D341Med (cell line): ENCODE measurements around the gene NFATC1.
"Not testable (repeated sequence)": the region's sequence is repeated elsewhere in the genome, so short reads cannot be mapped to it uniquely, and the experiment has no call there.

Source experiments
- DNase-seq: peaks from one replicate; pipeline ENCODE4 v3.0.0; 2012; ENCODE audit warnings: low spot score

NFATC1 gene

GRCh38 chr18:79490626-79491041 is 94.9 kb downstream of the NFATC1 start:
- no peak for DNase-seq

- no peak for DNase-seq
These were observed 95.4 kb downstream of the NFATC1 start for GRCh38 chr18:79491081-79491551.

GRCh38 chr18:79493211-79493800 is 97.6 kb downstream of the NFATC1 start:
- DNase-seq: no peak

DNA sequence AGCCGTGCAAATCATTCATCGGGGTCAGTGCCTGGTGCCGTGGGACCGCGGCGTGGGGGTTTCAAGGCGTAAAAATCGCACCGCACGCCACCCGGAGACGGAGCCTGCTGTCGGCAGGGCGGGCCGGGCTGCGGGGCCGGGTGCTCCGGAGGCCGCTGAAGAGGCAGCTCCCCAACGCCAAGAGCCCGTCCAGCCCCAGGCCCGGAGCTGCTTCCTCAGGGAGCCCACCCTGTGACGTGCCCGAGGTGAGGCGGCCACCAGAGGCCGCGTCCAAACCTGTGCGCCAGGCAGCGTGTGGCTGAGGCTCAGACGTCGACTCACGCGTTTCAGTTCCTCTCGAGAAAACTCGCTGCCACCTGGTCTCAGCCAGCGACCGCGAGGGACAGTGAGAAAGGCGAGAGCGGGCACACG is 98.1 kb downstream of the NFATC1 start:
- no peak for DNase-seq

DNA sequence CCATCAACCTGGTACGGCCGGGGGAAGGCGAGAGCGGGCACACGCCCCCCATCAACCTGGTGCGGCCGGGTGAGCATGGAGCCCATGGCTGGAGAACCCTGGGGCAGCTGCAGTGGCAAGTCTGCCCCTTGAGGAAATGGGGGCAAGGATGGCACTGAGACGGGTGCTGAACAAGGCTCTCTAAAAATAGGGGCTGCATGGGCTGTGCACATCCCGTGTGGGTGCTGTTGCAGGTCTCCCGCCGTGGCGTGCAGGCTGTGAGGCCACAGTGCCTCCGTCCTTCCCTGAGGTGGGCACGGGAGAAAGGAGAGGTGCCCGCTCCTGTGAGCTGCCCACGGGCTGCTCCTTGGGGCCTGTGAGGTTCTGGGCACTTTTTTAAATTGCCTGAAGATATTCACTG is 99.2 kb downstream of the NFATC1 start:
- DNase-seq: no peak

- DNase-seq: no peak
These were observed 99.9 kb downstream of the NFATC1 start for GRCh38 chr18:79495591-79496071.

GRCh38 chr18:79496237-79496977 is 100.7 kb downstream of the NFATC1 start:
- DNase-seq: no peak

DNA sequence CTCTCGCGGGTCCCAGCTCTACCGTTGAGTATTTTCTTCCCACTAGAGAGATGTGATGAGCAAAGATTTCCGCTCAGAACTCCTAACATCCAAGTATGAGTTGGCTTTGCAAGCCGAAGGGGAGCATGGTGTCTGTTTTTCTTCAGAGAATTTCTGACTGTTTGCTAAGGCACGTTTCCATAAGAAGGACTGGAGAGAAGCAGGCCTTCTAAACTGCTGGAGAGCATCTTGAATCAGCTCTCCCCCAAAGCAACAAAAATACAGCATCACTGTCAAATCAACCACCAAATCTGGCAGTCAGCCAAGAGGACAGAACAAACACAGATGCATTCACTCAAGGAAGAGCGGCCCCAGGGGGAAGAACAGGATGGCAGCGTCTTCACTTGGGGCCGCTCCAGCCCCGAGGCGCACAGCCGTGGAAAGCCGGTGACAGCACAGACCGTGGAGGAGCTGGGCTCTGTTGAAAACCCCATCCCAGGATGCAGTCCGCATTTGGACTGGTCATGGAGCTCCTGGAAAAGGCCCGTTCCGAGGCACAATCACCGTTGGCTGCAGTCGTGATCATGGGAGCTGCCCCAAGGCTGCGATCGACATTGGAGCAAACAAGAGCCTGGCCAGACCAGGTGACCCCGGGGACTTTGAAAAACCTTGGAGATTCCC is 101.4 kb downstream of the NFATC1 start:
- DNase-seq: no peak

DNA sequence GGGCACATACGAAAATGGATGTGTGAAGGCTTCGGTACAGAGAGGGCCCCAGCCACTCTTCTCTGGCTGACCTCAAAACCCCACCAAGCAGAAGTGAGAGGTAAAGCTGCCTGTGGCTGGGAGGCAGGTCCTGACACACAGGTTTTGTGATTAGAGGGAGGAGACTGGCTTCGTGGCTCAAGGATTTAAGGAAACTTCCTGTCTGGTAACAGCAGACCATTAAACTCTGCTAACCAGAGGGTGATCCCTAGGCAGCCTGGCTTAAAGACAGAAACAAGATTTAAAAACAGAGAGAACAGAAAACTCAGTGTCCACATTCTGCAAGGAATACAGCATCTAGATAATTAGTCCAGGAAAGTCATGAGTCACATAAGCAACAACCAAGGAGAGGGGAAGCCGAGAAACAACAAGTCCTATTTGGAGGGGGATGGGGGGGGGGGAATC is 101.9 kb downstream of the NFATC1 start:
- no peak for DNase-seq

- no peak for DNase-seq
These were observed 102.9 kb downstream of the NFATC1 start for GRCh38 chr18:79498662-79499061.

- no peak for DNase-seq
These were observed 105.3 kb downstream of the NFATC1 start for GRCh38 chr18:79501006-79501405.

DNA sequence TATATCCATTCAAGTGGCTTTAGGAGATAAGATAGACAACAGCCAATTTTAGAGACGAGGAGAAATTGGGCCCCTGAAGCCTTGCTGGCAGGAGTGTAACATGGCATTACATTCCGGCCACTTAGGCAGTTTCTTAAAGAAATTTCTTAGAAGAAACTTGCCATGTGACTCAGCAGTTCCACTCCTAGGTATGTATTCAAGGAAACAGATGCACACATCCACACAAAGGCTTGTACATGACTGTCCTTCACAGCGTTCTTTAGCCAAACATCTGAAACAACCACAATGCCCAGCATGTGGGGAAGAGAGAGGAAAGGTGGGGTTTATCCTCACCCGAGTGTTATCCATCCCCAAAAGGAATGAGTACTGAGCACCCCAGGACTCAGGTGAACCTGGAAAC is 107.1 kb downstream of the NFATC1 start:
- no peak for DNase-seq

GRCh38 chr18:79503406-79503805 is 107.7 kb downstream of the NFATC1 start:
- DNase-seq: no peak

GRCh38 chr18:79504034-79504433 is 108.3 kb downstream of the NFATC1 start:
- DNase-seq: no peak

GRCh38 chr18:79504495-79504894 is 108.8 kb downstream of the NFATC1 start:
- not testable (repeated sequence) for DNase-seq

- DNase-seq: not testable (repeated sequence)
These were observed 109.7 kb downstream of the NFATC1 start for GRCh38 chr18:79505465-79505864.

- no peak for DNase-seq
These were observed 110.7 kb downstream of the NFATC1 start for GRCh38 chr18:79506191-79507075.

DNA sequence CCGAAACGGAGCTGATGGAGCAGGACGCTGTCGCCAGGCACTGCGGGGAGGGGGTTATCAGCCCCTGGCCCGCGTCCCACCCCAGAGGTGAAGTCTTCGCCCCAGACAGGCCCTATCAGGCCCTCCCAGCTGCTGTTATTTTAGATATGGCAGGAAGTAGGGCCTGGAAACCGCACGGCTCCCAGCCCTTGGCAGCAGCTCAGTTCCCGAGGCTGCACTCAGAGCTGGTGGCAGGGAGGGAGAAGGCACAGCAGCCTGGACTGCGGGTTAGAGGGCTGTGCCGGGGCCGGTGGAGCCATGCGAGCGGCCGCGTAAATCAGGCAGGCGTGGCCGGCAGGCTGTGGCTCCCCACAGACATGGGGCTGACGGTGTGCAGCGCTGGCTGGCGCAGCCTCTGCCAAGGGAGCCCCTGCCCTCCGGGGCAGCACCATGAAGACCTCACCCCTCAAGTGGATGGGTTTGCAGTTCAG is 111.4 kb downstream of the NFATC1 start:
- no peak for DNase-seq

GRCh38 chr18:79507546-79508480 is 112.1 kb downstream of the NFATC1 start:
- no peak for DNase-seq
